Activated B cell treated with CpG ODN at 0.5 μM for 24 hours (primary cell): ENCODE data around the gene BRD4. TPM values are rescaled to one million over a fixed set of nuclear protein-coding genes. Genes with fewer than 3 reads are reported as not detected.

Experiments
- ATAC-seq: fragments of 200-7000 bp; cut with Tn5 transposase; one replicate; pipeline ENCODE4 v1.10.0; 2021; ENCODE audit warnings: low read depth, mild to moderate bottlenecking, moderate library complexity
- CTCF ChIA-PET: fragments of 350-600 bp; sonication (Branson Sonifier 250); formaldehyde crosslinking; loops from one replicate; lab custom pipeline; 2021; ENCODE audit warnings: antibody characterized with exemption; lab: Charles Lee
- POLR2A ChIA-PET: fragments of 350-600 bp; sonication (Branson Sonifier 250); formaldehyde crosslinking; loops from one replicate; lab custom pipeline; 2021; ENCODE audit warnings: antibody characterized with exemption; lab: Charles Lee
- DNase-seq: peaks from one replicate; pipeline ENCODE4 v3.0.0; 2022
- H3K27ac Mint-ChIP-seq: one replicate; pipeline ENCODE4 v1.8.0; 2020; ENCODE audit warnings: mixed read lengths
- H3K27me3 Mint-ChIP-seq: one replicate; pipeline ENCODE4 v1.8.0; 2021; ENCODE audit warnings: mixed read lengths
- H3K36me3 Mint-ChIP-seq: one replicate; pipeline ENCODE4 v1.8.0; 2021; ENCODE audit warnings: low read depth, mixed read lengths
- H3K4me1 Mint-ChIP-seq: one replicate; pipeline ENCODE4 v1.8.0; 2021; ENCODE audit warnings: mixed read lengths
- H3K4me3 Mint-ChIP-seq: one replicate; pipeline ENCODE4 v1.8.0; 2020; ENCODE audit warnings: mild to moderate bottlenecking, mixed read lengths
- H3K9me3 Mint-ChIP-seq: one replicate; pipeline ENCODE4 v1.8.0; 2020; ENCODE audit warnings: mixed read lengths
- CTCF ChIP-seq: fragments of 200-600 bp; IDR thresholded peaks from one replicate; pipeline ENCODE4 v1.8.0; 2022; ENCODE audit warnings: antibody characterized with exemption, mild to moderate bottlenecking
- intact Hi-C: fragments of 100-400 bp; cut with micrococcal nuclease; formaldehyde crosslinking; loops from one replicate; pipeline ENCODE4 v1.15.1; 2024
- total RNA-seq: library from RNA; stranded (reverse); gene quantifications from 2 replicates; pipeline ENCODE4 v1.2.3, GENCODE V29; 2022

Gene BRD4
- total RNA-seq, 1 donor from 2014 or later = 164 TPM

GRCh38 chr19:15268928-15269253 lies 63.4 kb downstream of the BRD4 start:
- no peaks in the 10 kb centered on the region for H3K9me3 Mint-ChIP-seq

GRCh38 chr19:15268192-15268927 lies 64.0 kb downstream of the BRD4 start:
- ATAC-seq (no peak), DNase-seq (no peak)
- Mint-ChIP-seq H3K36me3 (peaks cover 93% of the 10 kb centered on the region), H3K27ac (peak overlapping the region; percentile 6), H3K4me1 (peaks cover 28% of the 10 kb centered on the region), H3K4me3 (no peak overlapping the region), H3K9me3 (no peaks in the 10 kb centered on the region), H3K27me3 (no peaks in the 10 kb centered on the region)
- intact Hi-C loops = no loop called here
- no peak for TF ChIP-seq CTCF
- ChIA-PET POLR2A (interaction anchor here (1.0 kb wide), 1 partner anchor 149 kb away, joined by 3 read pairs; no protein-coding TSS in a partner anchor), CTCF (no interaction called here)

More at GRCh38 chr19:15268928-15269253, 63.4 kb downstream of the BRD4 start:
- H3K36me3 Mint-ChIP-seq = peaks cover 89% of the 10 kb centered on the region
- ChIA-PET POLR2A (interaction anchor here (1.0 kb wide), 1 partner anchor 148 kb away, joined by 3 read pairs; no protein-coding TSS in a partner anchor), CTCF (no interaction called here)
- intact Hi-C loops = no loop called here
- DNase-seq (no peak), ATAC-seq (no peak)
- no peak overlapping the region for H3K27ac Mint-ChIP-seq
- no peaks in the 10 kb centered on the region for H3K27me3 Mint-ChIP-seq
- no peak for TF ChIP-seq CTCF
- no peak overlapping the region for H3K4me3 Mint-ChIP-seq
- peaks cover 33% of the 10 kb centered on the region for H3K4me1 Mint-ChIP-seq

- no peak for TF ChIP-seq CTCF
- POLR2A ChIA-PET = interaction anchor here (0.6 kb wide), 1 partner anchor 109 kb away, joined by 4 read pairs; no protein-coding TSS in a partner anchor
- no peak for DNase-seq
- no peak overlapping the region for H3K4me3 Mint-ChIP-seq
- ATAC-seq = no peak
- H3K27me3 Mint-ChIP-seq = no peaks in the 10 kb centered on the region
- H3K27ac Mint-ChIP-seq = no peak overlapping the region
- intact Hi-C loops = no loop called here
- peaks cover 19% of the 10 kb centered on the region for H3K4me1 Mint-ChIP-seq
- CTCF ChIA-PET = interaction anchor here (1.2 kb wide), 1 partner anchor 16 kb away, joined by 4 read pairs; no protein-coding TSS in a partner anchor
- no peaks in the 10 kb centered on the region for H3K9me3 Mint-ChIP-seq
- peaks cover 94% of the 10 kb centered on the region for H3K36me3 Mint-ChIP-seq
These were observed 65.7 kb downstream of the BRD4 start for GRCh38 chr19:15266683-15267082.

- Mint-ChIP-seq H3K27ac (no peak overlapping the region), H3K9me3 (no peaks in the 10 kb centered on the region), H3K36me3 (peaks cover 92% of the 10 kb centered on the region), H3K4me1 (peaks cover 12% of the 10 kb centered on the region), H3K27me3 (no peaks in the 10 kb centered on the region), H3K4me3 (no peak overlapping the region)
- DNase-seq (no peak), ATAC-seq (no peak)
- ChIA-PET POLR2A (no interaction called here), CTCF (interaction anchor here (1.2 kb wide), 1 partner anchor 17 kb away, joined by 4 read pairs; no protein-coding TSS in a partner anchor)
- intact Hi-C loops = no loop called here
- TF ChIP-seq CTCF = no peak
These were observed 66.5 kb downstream of the BRD4 start for GRCh38 chr19:15265850-15266248.

GRCh38 chr19:15265214-15265849 lies 67.0 kb downstream of the BRD4 start:
- Mint-ChIP-seq H3K27me3 (no peaks in the 10 kb centered on the region), H3K36me3 (peaks cover 92% of the 10 kb centered on the region), H3K4me1 (peaks cover 10% of the 10 kb centered on the region), H3K9me3 (no peaks in the 10 kb centered on the region), H3K27ac (no peak overlapping the region), H3K4me3 (no peak overlapping the region)
- DNase-seq = no peak
- ChIA-PET POLR2A (no interaction called here), CTCF (interaction anchor here (0.8 to 1.2 kb wide), 2 partner anchors 17 to 23 kb away, joined by 3 to 4 read pairs; no protein-coding TSS in a partner anchor)
- intact Hi-C loops = no loop called here
- no peak for TF ChIP-seq CTCF
- no peak for ATAC-seq
